GM12865 (cell line): ENCODE data around the gene PLBD1.

Source experiments
- DNase-seq: peaks from one replicate; pipeline ENCODE4 v3.0.0; 2010; ENCODE audit warnings: low read depth
- H3K4me3 ChIP-seq: 2 replicates; pipeline ENCODE4 v1.5.1; 2011; ENCODE audit warnings: mild to moderate bottlenecking, low read depth, low read length, control low read depth
- TF ChIP-seq, protein P1 (sequence below): IDR thresholded peaks from 2 replicates; pipeline ENCODE4 v1.5.1; 2011; ENCODE audit warnings: low read length, control low read depth, low read depth, inconsistent platforms; ENCODE audit not compliant: insufficient read depth; ENCODE audit errors: missing control alignments

PLBD1 gene

DNA sequence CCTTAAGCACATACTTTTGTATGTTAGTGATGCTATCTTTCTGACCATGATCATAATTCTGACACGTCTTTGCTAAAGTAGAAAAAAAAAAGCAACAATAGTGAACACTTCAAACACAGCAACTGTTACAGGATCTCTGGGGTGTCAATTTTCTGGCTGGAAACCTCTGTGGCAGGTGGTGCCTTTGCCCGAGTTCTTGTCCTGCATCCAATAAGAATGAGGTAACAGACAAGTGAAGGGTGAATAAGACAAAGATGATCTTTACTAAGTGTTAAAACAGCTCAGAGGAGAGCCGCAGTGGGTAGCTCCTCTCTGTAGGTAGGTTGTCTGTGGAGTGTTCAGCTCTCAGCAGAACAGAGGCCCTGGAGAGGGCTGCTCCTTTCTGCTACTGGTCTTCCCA, 20.9 kb upstream of the PLBD1 start:
- no peak overlapping the region for H3K4me3 ChIP-seq
- TF ChIP-seq, protein P1, sequence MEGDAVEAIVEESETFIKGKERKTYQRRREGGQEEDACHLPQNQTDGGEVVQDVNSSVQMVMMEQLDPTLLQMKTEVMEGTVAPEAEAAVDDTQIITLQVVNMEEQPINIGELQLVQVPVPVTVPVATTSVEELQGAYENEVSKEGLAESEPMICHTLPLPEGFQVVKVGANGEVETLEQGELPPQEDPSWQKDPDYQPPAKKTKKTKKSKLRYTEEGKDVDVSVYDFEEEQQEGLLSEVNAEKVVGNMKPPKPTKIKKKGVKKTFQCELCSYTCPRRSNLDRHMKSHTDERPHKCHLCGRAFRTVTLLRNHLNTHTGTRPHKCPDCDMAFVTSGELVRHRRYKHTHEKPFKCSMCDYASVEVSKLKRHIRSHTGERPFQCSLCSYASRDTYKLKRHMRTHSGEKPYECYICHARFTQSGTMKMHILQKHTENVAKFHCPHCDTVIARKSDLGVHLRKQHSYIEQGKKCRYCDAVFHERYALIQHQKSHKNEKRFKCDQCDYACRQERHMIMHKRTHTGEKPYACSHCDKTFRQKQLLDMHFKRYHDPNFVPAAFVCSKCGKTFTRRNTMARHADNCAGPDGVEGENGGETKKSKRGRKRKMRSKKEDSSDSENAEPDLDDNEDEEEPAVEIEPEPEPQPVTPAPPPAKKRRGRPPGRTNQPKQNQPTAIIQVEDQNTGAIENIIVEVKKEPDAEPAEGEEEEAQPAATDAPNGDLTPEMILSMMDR = no peak
- no peak for DNase-seq

DNA sequence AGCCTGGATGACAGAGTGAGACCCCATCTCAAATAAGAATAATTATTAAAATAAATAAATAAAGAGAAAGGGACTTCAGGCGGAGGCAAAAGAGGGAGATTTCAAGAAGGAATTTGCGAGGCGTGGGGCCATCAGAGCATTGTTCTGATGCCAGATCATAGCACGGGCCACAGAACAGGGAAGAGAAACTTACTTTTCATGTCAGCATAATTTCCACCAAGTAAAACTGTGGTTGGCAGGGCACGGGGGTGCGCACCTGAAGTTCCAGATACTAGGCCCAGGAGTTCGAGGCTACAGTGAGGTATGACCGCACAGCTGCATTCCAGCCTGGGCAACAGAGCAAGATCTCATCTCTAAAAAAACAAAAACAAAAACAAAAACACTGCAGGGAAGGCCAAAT, 11.0 kb upstream of the PLBD1 start:
- H3K4me3 ChIP-seq = no peak overlapping the region
- TF ChIP-seq, protein P1 = no peak
- DNase-seq = peak; percentile 12

DNA sequence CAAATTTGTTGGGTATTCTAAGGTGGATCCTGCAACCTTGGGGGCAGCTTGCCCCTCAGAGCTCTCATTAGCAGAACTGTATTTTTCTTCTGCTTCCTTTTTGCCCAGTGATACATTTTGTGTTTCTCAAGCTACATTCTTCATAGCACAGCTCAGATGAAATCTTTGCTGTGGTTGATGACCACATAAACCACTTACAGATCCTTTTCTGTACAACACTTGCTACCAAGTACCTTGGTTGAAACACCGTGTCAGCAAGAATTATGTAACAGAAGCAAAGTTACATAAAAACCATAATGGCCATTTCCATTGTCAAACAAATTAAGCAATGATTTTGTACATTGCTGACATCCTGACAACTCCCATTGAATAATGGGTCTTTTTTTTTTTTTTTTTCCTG, 9.7 kb upstream of the PLBD1 start:
- TF ChIP-seq, protein P1 = no peak
- peak; percentile 57 for DNase-seq
- no peak overlapping the region for H3K4me3 ChIP-seq

DNA sequence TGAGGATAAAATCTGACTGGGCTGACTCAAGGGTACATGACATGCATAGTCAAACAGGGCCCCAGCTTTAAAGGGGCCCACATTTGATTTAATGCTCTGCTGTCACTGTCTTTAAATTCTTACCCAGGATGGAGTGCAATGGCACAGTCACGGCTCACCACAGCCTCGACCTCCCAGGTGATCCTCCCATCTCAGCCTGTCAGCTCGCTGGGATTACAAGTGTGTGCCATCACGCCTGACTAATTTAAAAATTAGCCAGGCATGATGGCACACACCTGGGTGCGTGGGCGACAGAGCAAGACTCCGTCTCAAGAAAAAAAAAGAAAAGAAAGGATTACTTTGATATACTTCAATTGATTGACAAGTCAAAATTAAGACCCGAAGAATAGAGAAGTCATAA, 9.2 kb upstream of the PLBD1 start:
- TF ChIP-seq, protein P1 = no peak
- no peak overlapping the region for H3K4me3 ChIP-seq
- DNase-seq = no peak

DNA sequence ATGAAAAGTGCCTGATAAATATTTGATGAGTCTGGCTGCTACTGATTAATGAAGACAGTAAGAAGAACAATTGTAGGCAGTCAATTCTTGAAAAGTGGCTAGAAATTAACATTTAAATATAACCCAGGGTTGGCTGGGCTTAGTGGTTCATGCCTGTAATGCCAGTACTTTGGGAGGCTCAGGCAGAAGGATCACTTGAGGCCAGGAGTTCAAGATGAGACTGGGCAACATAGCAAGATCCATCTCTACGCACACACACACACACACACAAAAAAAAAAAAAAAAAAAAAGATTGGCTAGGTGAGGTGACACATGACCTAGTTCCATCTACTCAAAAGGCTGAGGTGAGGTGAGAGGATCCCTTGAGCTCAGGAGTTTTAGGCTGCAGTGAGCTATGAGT, 7.9 kb upstream of the PLBD1 start:
- TF ChIP-seq, protein P1 = no peak
- H3K4me3 ChIP-seq = no peak overlapping the region
- DNase-seq = no peak

DNA sequence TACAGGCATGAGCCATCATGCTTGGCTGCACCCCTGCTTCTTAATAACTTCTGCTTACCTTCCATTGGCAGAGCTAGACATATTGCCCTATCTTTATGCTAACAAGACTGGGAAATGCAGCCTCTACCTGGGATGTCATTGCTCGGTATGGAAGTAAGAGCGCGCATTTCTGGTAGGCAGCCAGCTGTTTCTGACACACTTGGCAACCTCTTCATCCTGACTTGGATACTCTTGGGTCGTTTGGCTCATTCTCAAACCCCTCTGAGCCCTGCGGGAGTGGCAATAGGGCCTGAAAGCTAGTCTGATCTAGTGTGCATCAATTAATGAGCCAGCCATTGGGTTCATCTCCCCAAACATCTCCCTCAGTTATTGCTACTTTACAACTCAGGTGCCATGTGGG, 5.4 kb upstream of the PLBD1 start:
- TF ChIP-seq, protein P1 = no peak
- no peak overlapping the region for H3K4me3 ChIP-seq
- no peak for DNase-seq

DNA sequence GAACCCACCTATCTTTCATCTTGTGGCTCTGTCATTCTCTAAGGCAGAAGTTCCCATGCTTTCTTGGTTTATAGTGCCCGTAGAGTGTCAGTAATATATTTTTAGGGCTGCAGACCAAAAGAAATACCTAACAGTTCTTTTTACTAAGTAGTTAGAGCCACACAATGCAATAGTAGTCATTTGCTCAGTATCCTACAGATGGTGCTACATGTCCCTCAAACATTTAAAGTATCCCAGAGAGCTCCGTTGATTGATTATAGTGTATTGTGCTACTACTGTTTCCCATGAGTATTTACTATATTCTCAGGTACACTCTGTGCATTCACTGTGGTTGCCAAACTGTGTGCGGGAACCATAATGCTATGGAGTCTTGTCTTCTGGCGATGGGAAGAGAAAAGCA, 4.7 kb upstream of the PLBD1 start:
- TF ChIP-seq, protein P1 = peak; percentile 10
- no peak overlapping the region for H3K4me3 ChIP-seq
- peak; percentile 11 for DNase-seq
